ENCODE data around the gene MLX. TPM values are rescaled to one million over a fixed set of nuclear protein-coding genes. Genes with fewer than 3 reads are reported as not detected.
"Not testable (repeated sequence)": the region's sequence is repeated elsewhere in the genome, so short reads cannot be mapped to it uniquely, and the experiment has no call there.

Gene MLX
- total RNA-seq, 4 donors from 2014 or later = 81.3 to 191 (median 143) TPM

- WGBS, 2 donors (ENCODE audit: low coverage in 1 of 2) = 94% methylated on average over 21 of the region's 23 CpGs; no CpG with 5 or more reads in 1 of the 2 donors
- no peaks in the 10 kb centered on the region for H3K27me3 ChIP-seq
- intact Hi-C loops (cut with DNase I; ENCODE audit: low total_unique reads) (no loop called here), in situ Hi-C loops (cut with MboI; ENCODE audit: low pct_ligation_motif_present in 1 of 4, low pct_unique_long_range_greater_than_20kb in 1 of 4, low sequenced_read_pairs in 3 of 4) (no loop called here)
- peaks cover 0 to 13% (median 10%) of the 10 kb centered on the region in 4 donors for H3K4me1 ChIP-seq
- no peaks in the 10 kb centered on the region for H3K9me3 ChIP-seq
- no peak overlapping the region for H3K4me3 ChIP-seq
- peaks cover 0 to 4% (median 0%) of the 10 kb centered on the region in 4 donors for H3K36me3 ChIP-seq
- no peak for DNase-seq
- H3K27ac ChIP-seq = no peak overlapping the region
- TF ChIP-seq POLR2A (IDR thresholded peaks at IDR 0.05) (no peak), EP300 (IDR thresholded peaks at IDR 0.05; ENCODE audit: low read depth) (no peak), CTCF (IDR thresholded peaks at IDR 0.05) (no peak), POLR2AphosphoS5 (IDR thresholded peaks at IDR 0.05) (no peak)
Measured at GRCh38 chr17:42547001-42547461, 19.9 kb upstream of the MLX start.

GRCh38 chr17:42547698-42548069, 19.2 kb upstream of the MLX start:
- Histone ChIP-seq H3K4me3 (peak overlapping the region in 2 of 4 donors; percentile 44 to 53), H3K27me3 (no peaks in the 10 kb centered on the region), H3K9me3 (no peaks in the 10 kb centered on the region), H3K36me3 (peaks cover 0 to 4% (median 0%) of the 10 kb centered on the region in 4 donors), H3K4me1 (peaks cover 0 to 11% (median 9%) of the 10 kb centered on the region in 4 donors), H3K27ac (no peak overlapping the region)
- in situ Hi-C loops (cut with MboI; ENCODE audit: low pct_ligation_motif_present in 1 of 4, low pct_unique_long_range_greater_than_20kb in 1 of 4, low sequenced_read_pairs in 3 of 4) (no loop called here), intact Hi-C loops (cut with DNase I; ENCODE audit: low total_unique reads) (no loop called here)
- TF ChIP-seq POLR2A (IDR thresholded peaks at IDR 0.05) (no peak), EP300 (IDR thresholded peaks at IDR 0.05; ENCODE audit: low read depth) (no peak), POLR2AphosphoS5 (IDR thresholded peaks at IDR 0.05) (no peak), CTCF (IDR thresholded peaks at IDR 0.05) (no peak)
- no peak for DNase-seq
- WGBS, 2 donors (ENCODE audit: low coverage in 1 of 2) = 80% methylated on average over 14 of the region's 14 CpGs; no CpG with 5 or more reads in 1 of the 2 donors

GRCh38 chr17:42548070-42548837, 18.6 kb upstream of the MLX start:
- peak; percentile 93 for DNase-seq
- H3K9me3 ChIP-seq = no peaks in the 10 kb centered on the region
- H3K4me3 ChIP-seq = peak overlapping the region in 3 of 4 donors; percentile 21 to 53 (median 44)
- no peaks in the 10 kb centered on the region for H3K27me3 ChIP-seq
- WGBS, 2 donors (ENCODE audit: low coverage in 1 of 2) = 27% methylated on average over 39 of the region's 74 CpGs; no CpG with 5 or more reads in 1 of the 2 donors
- intact Hi-C loops (cut with DNase I; ENCODE audit: low total_unique reads) (no loop called here), in situ Hi-C loops (cut with MboI; ENCODE audit: low pct_ligation_motif_present in 1 of 4, low pct_unique_long_range_greater_than_20kb in 1 of 4, low sequenced_read_pairs in 3 of 4) (no loop called here)
- H3K27ac ChIP-seq = no peak overlapping the region
- peaks cover 0 to 11% (median 9%) of the 10 kb centered on the region in 4 donors for H3K4me1 ChIP-seq
- TF ChIP-seq EP300 (IDR thresholded peaks at IDR 0.05; ENCODE audit: low read depth) = no peak
- peak; percentile 36 to 76 (median 51) for TF ChIP-seq CTCF (IDR thresholded peaks at IDR 0.05)
- TF ChIP-seq POLR2AphosphoS5 (IDR thresholded peaks at IDR 0.05) = peak in 1 of 3 donors; percentile 57
- peak; percentile 34 for TF ChIP-seq POLR2A (IDR thresholded peaks at IDR 0.05)
- peaks cover 0 to 2% (median 0%) of the 10 kb centered on the region in 4 donors for H3K36me3 ChIP-seq

GRCh38 chr17:42548993-42549755, 17.7 kb upstream of the MLX start:
- H3K4me1 ChIP-seq = peaks cover 0 to 19% (median 15%) of the 10 kb centered on the region in 4 donors
- 57 to 58% methylated on average over 3 to 14 of the region's 14 CpGs for WGBS, 2 donors (ENCODE audit: low coverage in 1 of 2)
- TF ChIP-seq EP300 (IDR thresholded peaks at IDR 0.05; ENCODE audit: low read depth) (no peak), POLR2AphosphoS5 (IDR thresholded peaks at IDR 0.05) (no peak), CTCF (IDR thresholded peaks at IDR 0.05) (no peak), POLR2A (IDR thresholded peaks at IDR 0.05) (no peak)
- H3K27ac ChIP-seq = no peak overlapping the region
- intact Hi-C loops (cut with DNase I; ENCODE audit: low total_unique reads) = no loop called here
- no peak for DNase-seq
- no peaks in the 10 kb centered on the region for H3K27me3 ChIP-seq
- peak overlapping the region in 1 of 4 donors; percentile 53 for H3K4me3 ChIP-seq
- no peaks in the 10 kb centered on the region for H3K9me3 ChIP-seq
- H3K36me3 ChIP-seq = no peaks in the 10 kb centered on the region
- in situ Hi-C loops (cut with MboI; ENCODE audit: low pct_ligation_motif_present in 1 of 4, low pct_unique_long_range_greater_than_20kb in 1 of 4, low sequenced_read_pairs in 3 of 4) = no loop called here

- peaks cover 0 to 28% (median 23%) of the 10 kb centered on the region in 4 donors for H3K4me1 ChIP-seq
- in situ Hi-C loops (cut with MboI; ENCODE audit: low pct_ligation_motif_present in 1 of 4, low pct_unique_long_range_greater_than_20kb in 1 of 4, low sequenced_read_pairs in 3 of 4); H3K27me3 ChIP-seq; DNase-seq; H3K9me3 ChIP-seq; H3K36me3 ChIP-seq; intact Hi-C loops (cut with DNase I; ENCODE audit: low total_unique reads): not testable (repeated sequence)
- H3K4me3 ChIP-seq = peak within 1 kb of the TSS in 2 of 4 donors; percentile 58 to 74
- H3K27ac ChIP-seq = peak within 1 kb of the TSS; percentile 84 to 95 (median 91)
- WGBS, 2 donors (ENCODE audit: low coverage in 1 of 2) = 95% methylated on average over 6 of the region's 15 CpGs; no CpG with 5 or more reads in 1 of the 2 donors
Measured at GRCh38 chr17:42552736-42553135, 14.2 kb upstream of the MLX start, which contains the start of gene HSD17B1. TSS of gene HSD17B1 (plus strand) at chr17:42552923. CDS start at chr17:42552934, 11 bp downstream.

All from transverse colon (tissue), 4 donors.